Measurements from ENCODE around the gene IFNLR1. TPM values are rescaled to one million over a fixed set of nuclear protein-coding genes. Genes with fewer than 3 reads are reported as not detected.
A peak's percentile ranks its signal among the peaks of the same experiment; 100 is the strongest.

The IFNLR1 gene
- total and polyA plus RNA-seq, 12 donors, result 1.8 to 11.5 (median 3.9) TPM

- TF ChIP-seq, protein P1, sequence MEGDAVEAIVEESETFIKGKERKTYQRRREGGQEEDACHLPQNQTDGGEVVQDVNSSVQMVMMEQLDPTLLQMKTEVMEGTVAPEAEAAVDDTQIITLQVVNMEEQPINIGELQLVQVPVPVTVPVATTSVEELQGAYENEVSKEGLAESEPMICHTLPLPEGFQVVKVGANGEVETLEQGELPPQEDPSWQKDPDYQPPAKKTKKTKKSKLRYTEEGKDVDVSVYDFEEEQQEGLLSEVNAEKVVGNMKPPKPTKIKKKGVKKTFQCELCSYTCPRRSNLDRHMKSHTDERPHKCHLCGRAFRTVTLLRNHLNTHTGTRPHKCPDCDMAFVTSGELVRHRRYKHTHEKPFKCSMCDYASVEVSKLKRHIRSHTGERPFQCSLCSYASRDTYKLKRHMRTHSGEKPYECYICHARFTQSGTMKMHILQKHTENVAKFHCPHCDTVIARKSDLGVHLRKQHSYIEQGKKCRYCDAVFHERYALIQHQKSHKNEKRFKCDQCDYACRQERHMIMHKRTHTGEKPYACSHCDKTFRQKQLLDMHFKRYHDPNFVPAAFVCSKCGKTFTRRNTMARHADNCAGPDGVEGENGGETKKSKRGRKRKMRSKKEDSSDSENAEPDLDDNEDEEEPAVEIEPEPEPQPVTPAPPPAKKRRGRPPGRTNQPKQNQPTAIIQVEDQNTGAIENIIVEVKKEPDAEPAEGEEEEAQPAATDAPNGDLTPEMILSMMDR (IDR thresholded peaks at IDR 0.05), result no peak
- TF ChIP-seq POLR2A (IDR thresholded peaks at IDR 0.05), result no peak
- intact Hi-C loops (cut with DNase I), result no loop called here
- 64 to 70% (median 67%) methylated on average over 5 of the region's 5 CpGs for WGBS, 4 donors
Observed at GRCh38 chr1:24191860-24192259, 4.8 kb upstream of the IFNLR1 start.

GRCh38 chr1:24190983-24191461 is 3.9 kb upstream of the IFNLR1 start:
- Histone ChIP-seq H3K4me1 (replicated peaks in 1 of 2) (peaks cover 7 to 8% of the 10 kb centered on the region in 2 donors), H3K27me3 (no peaks in the 10 kb centered on the region), H3K27ac (no peak overlapping the region), H3K4me3 (no peak overlapping the region), H3K9me3 (replicated peaks in 1 of 3) (no peaks in the 10 kb centered on the region), H3K36me3 (replicated peaks in 1 of 2) (no peaks in the 10 kb centered on the region)
- WGBS, 4 donors, result 79 to 87% (median 84%) methylated on average over 3 of the region's 3 CpGs
- DNase-seq, result no peak
- intact Hi-C loops (cut with DNase I), result no loop called here
- TF ChIP-seq, protein P1 (IDR thresholded peaks at IDR 0.05), result no peak
- TF ChIP-seq POLR2A (IDR thresholded peaks at IDR 0.05), result no peak

More at GRCh38 chr1:24191860-24192259, 4.8 kb upstream of the IFNLR1 start:
- H3K36me3 ChIP-seq (replicated peaks in 1 of 2), result no peaks in the 10 kb centered on the region
- no peak overlapping the region for H3K27ac ChIP-seq
- H3K27me3 ChIP-seq, result no peaks in the 10 kb centered on the region
- H3K4me3 ChIP-seq, result no peak overlapping the region
- DNase-seq, result no peak
- no peaks in the 10 kb centered on the region for H3K9me3 ChIP-seq (replicated peaks in 1 of 3)
- peaks cover 5 to 7% of the 10 kb centered on the region in 2 donors for H3K4me1 ChIP-seq (replicated peaks in 1 of 2)

DNA sequence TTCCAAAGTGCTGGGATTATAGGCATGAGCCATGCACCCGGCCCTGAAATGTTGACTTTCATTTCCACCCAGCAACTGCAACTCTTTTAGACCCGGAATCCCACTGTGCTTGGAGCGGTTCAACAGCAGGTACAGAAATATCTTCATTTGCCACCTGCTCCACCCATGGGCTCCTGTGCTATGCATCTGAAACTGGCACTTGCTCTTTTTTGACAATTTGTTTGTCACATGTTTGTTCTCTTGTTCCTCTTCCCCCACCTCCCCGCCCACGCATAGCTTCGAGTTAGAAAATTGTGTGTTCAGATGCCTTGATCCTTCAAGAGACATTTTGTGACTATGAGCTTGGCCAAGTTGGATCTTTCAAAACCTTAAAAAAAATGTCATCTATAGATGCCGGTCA is 2.4 kb upstream of the IFNLR1 start:
- intact Hi-C loops (cut with DNase I), result no loop called here
- DNase-seq, result no peak
- H3K4me3 ChIP-seq, result no peak overlapping the region
- H3K27me3 ChIP-seq, result no peaks in the 10 kb centered on the region
- no peaks in the 10 kb centered on the region for H3K9me3 ChIP-seq (replicated peaks in 1 of 3)
- TF ChIP-seq, protein P1 (IDR thresholded peaks at IDR 0.05), result no peak
- no peak for TF ChIP-seq POLR2A (IDR thresholded peaks at IDR 0.05)
- H3K4me1 ChIP-seq (replicated peaks in 1 of 2), result peaks cover 7 to 8% of the 10 kb centered on the region in 2 donors
- H3K36me3 ChIP-seq (replicated peaks in 1 of 2), result no peaks in the 10 kb centered on the region
- 76 to 84% (median 81%) methylated on average over 6 to 7 of the region's 7 CpGs for WGBS, 4 donors
- peak overlapping the region in 1 of 5 donors; percentile 38 for H3K27ac ChIP-seq

DNA sequence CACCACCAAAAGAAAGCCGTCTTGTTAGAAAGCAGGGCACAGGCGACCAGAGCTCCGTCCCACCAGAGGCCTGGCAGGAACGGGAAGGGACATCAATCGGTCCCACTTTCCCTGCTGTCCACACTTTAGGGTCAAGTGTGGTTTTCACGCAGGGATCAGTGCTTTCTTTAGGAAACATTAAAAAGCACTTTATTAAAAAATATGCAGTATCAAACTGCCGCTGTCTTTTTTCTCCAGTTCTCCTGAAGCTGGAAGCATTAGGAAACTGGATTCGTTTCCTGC is 437 bp downstream of the IFNLR1 start:
- Histone ChIP-seq H3K27me3 (no peaks in the 10 kb centered on the region), H3K4me3 (peak overlapping the region in 3 of 4 donors; percentile 46 to 90 (median 46)), H3K4me1 (replicated peaks in 1 of 2) (peaks cover 0 to 8% of the 10 kb centered on the region in 2 donors), H3K9me3 (replicated peaks in 1 of 3) (no peaks in the 10 kb centered on the region), H3K27ac (peak overlapping the region in 4 of 5 donors; percentile 40 to 92 (median 81)), H3K36me3 (replicated peaks in 1 of 2) (no peaks in the 10 kb centered on the region)
- no peak for DNase-seq
- 21 to 35% (median 33%) methylated on average over 8 of the region's 8 CpGs for WGBS, 4 donors
- no peak for TF ChIP-seq POLR2A (IDR thresholded peaks at IDR 0.05)
- TF ChIP-seq, protein P1 (IDR thresholded peaks at IDR 0.05), result no peak
- intact Hi-C loops (cut with DNase I), result no loop called here
